SKM-1 treated with dmso at 0.1 percent for 144 hours (cell line): ENCODE measurements around the gene LRRTM1.

Source experiments
- DNase-seq: peaks from one replicate; lab custom pipeline; 2025; ENCODE audit not compliant: unreplicated experiment; lab: John Stamatoyannopoulos, UW

Gene LRRTM1

GRCh38 chr2:80302314-80303005 is 2.1 kb downstream of the LRRTM1 start:
- no peak for DNase-seq

GRCh38 chr2:80302001-80302313 is 2.6 kb downstream of the LRRTM1 start:
- DNase-seq, result no peak

GRCh38 chr2:80300954-80301353 is 3.6 kb downstream of the LRRTM1 start:
- no peak for DNase-seq

- DNase-seq, result no peak
Observed at GRCh38 chr2:80300346-80300745, 4.2 kb downstream of the LRRTM1 start.

- DNase-seq, result no peak
Observed at GRCh38 chr2:80299661-80300060, 4.9 kb downstream of the LRRTM1 start.

- no peak for DNase-seq
Observed at GRCh38 chr2:80298954-80299353, 5.6 kb downstream of the LRRTM1 start.

GRCh38 chr2:80293039-80293438 is 11.5 kb downstream of the LRRTM1 start:
- no peak for DNase-seq

GRCh38 chr2:80292474-80292873 is 12.1 kb downstream of the LRRTM1 start:
- no peak for DNase-seq

- no peak for DNase-seq
Observed at GRCh38 chr2:80291656-80292055, 12.9 kb downstream of the LRRTM1 start.

GRCh38 chr2:80288576-80288975 is 16.0 kb downstream of the LRRTM1 start:
- DNase-seq, result no peak

GRCh38 chr2:80281049-80281448 is 23.5 kb downstream of the LRRTM1 start:
- DNase-seq, result no peak

GRCh38 chr2:80280598-80280997 is 24.0 kb downstream of the LRRTM1 start:
- no peak for DNase-seq

- DNase-seq, result no peak
Observed at GRCh38 chr2:80269806-80270205, 34.7 kb downstream of the LRRTM1 start.

GRCh38 chr2:80266231-80266630 is 38.3 kb downstream of the LRRTM1 start:
- DNase-seq, result no peak

- DNase-seq, result no peak
Observed at GRCh38 chr2:80259292-80259691, 45.3 kb downstream of the LRRTM1 start.

GRCh38 chr2:80258793-80259192 is 45.8 kb downstream of the LRRTM1 start:
- DNase-seq, result no peak

GRCh38 chr2:80258341-80258740 is 46.2 kb downstream of the LRRTM1 start:
- no peak for DNase-seq

GRCh38 chr2:80257450-80257849 is 47.1 kb downstream of the LRRTM1 start:
- no peak for DNase-seq

- peak; percentile 44 for DNase-seq
Observed at GRCh38 chr2:80256782-80257167, 47.8 kb downstream of the LRRTM1 start.

GRCh38 chr2:80255918-80256781 is 48.4 kb downstream of the LRRTM1 start:
- DNase-seq, result no peak

- no peak for DNase-seq
Observed at GRCh38 chr2:80252294-80252986, 52.1 kb downstream of the LRRTM1 start.
